ENCODE data around the gene SLC25A46. TPM values are rescaled to one million over a fixed set of nuclear protein-coding genes. Genes with fewer than 3 reads are reported as not detected.
A peak's percentile ranks its signal among the peaks of the same experiment; 100 is the strongest.
"Not testable (repeated sequence)": the region's sequence is repeated elsewhere in the genome, so short reads cannot be mapped to it uniquely, and the experiment has no call there.

SLC25A46 gene
- total RNA-seq = 32.9 TPM

- Histone ChIP-seq H3K27me3 (ENCODE audit: control insufficient read depth in 3 of 3, insufficient read depth in 3 of 3, low read length in 3 of 3) (no peaks in the 10 kb centered on the region), H3K9ac (ENCODE audit: low read depth in 1 of 3, low read length in 3 of 3) (peak within 1 kb of the TSS; percentile 89 to 92 (median 91)), H3K27ac (ENCODE audit: low read depth, low read length) (peak within 1 kb of the TSS; percentile 90), H3K9me3 (ENCODE audit: control insufficient read depth in 3 of 3, low read length in 3 of 3) (no peaks in the 10 kb centered on the region), H3K4me1 (ENCODE audit: control insufficient read depth in 3 of 3, insufficient read depth in 3 of 3, low read length in 3 of 3) (peaks cover 6 to 20% (median 11%) of the 10 kb centered on the region in 3 donors), H3K4me3 (ENCODE audit: low read length in 3 of 3) (peak within 1 kb of the TSS; percentile 78 to 98 (median 97)), H3K36me3 (ENCODE audit: control insufficient read depth in 3 of 3, insufficient read depth in 3 of 3, low read length in 3 of 3) (no peaks in the 10 kb centered on the region)
Measured at GRCh38 chr5:110738812-110739651, at the start of gene SLC25A46. Gene SLC25A46 (plus strand): TSS chr5:110739007. CDS start chr5:110739120, 113 bp downstream.

GRCh38 chr5:110690587-110690986, 48.2 kb upstream of the SLC25A46 start:
- H3K36me3 ChIP-seq (ENCODE audit: control insufficient read depth in 3 of 3, insufficient read depth in 3 of 3, low read length in 3 of 3); H3K9me3 ChIP-seq (ENCODE audit: control insufficient read depth in 3 of 3, low read length in 3 of 3); H3K27ac ChIP-seq (ENCODE audit: low read depth, low read length); H3K4me1 ChIP-seq (ENCODE audit: control insufficient read depth in 3 of 3, insufficient read depth in 3 of 3, low read length in 3 of 3); H3K9ac ChIP-seq (ENCODE audit: low read depth in 1 of 3, low read length in 3 of 3); H3K27me3 ChIP-seq (ENCODE audit: control insufficient read depth in 3 of 3, insufficient read depth in 3 of 3, low read length in 3 of 3); H3K4me3 ChIP-seq (ENCODE audit: low read length in 3 of 3): not testable (repeated sequence)

GRCh38 chr5:110692669-110693068, 46.1 kb upstream of the SLC25A46 start:
- H3K9ac ChIP-seq (ENCODE audit: low read depth in 1 of 3, low read length in 3 of 3) = not testable (repeated sequence)

GRCh38 chr5:110702300-110702699, 36.5 kb upstream of the SLC25A46 start:
- H3K36me3 ChIP-seq (ENCODE audit: control insufficient read depth in 3 of 3, insufficient read depth in 3 of 3, low read length in 3 of 3) = no peaks in the 10 kb centered on the region
- no peak overlapping the region for H3K4me3 ChIP-seq (ENCODE audit: low read length in 3 of 3)
- no peak overlapping the region for H3K9ac ChIP-seq (ENCODE audit: low read depth in 1 of 3, low read length in 3 of 3)
- no peaks in the 10 kb centered on the region for H3K4me1 ChIP-seq (ENCODE audit: control insufficient read depth in 3 of 3, insufficient read depth in 3 of 3, low read length in 3 of 3)
- no peaks in the 10 kb centered on the region for H3K27me3 ChIP-seq (ENCODE audit: control insufficient read depth in 3 of 3, insufficient read depth in 3 of 3, low read length in 3 of 3)
- no peak overlapping the region for H3K27ac ChIP-seq (ENCODE audit: low read depth, low read length)
- no peaks in the 10 kb centered on the region for H3K9me3 ChIP-seq (ENCODE audit: control insufficient read depth in 3 of 3, low read length in 3 of 3)

More at GRCh38 chr5:110692669-110693068, 46.1 kb upstream of the SLC25A46 start:
- not testable (repeated sequence) for H3K9me3 ChIP-seq (ENCODE audit: control insufficient read depth in 3 of 3, low read length in 3 of 3); H3K4me3 ChIP-seq (ENCODE audit: low read length in 3 of 3); H3K27ac ChIP-seq (ENCODE audit: low read depth, low read length); H3K36me3 ChIP-seq (ENCODE audit: control insufficient read depth in 3 of 3, insufficient read depth in 3 of 3, low read length in 3 of 3); H3K27me3 ChIP-seq (ENCODE audit: control insufficient read depth in 3 of 3, insufficient read depth in 3 of 3, low read length in 3 of 3); H3K4me1 ChIP-seq (ENCODE audit: control insufficient read depth in 3 of 3, insufficient read depth in 3 of 3, low read length in 3 of 3)

- Histone ChIP-seq H3K27me3 (ENCODE audit: control insufficient read depth in 3 of 3, insufficient read depth in 3 of 3, low read length in 3 of 3) (no peaks in the 10 kb centered on the region), H3K9ac (ENCODE audit: low read depth in 1 of 3, low read length in 3 of 3) (no peak overlapping the region), H3K36me3 (ENCODE audit: control insufficient read depth in 3 of 3, insufficient read depth in 3 of 3, low read length in 3 of 3) (no peaks in the 10 kb centered on the region), H3K27ac (ENCODE audit: low read depth, low read length) (no peak overlapping the region), H3K4me1 (ENCODE audit: control insufficient read depth in 3 of 3, insufficient read depth in 3 of 3, low read length in 3 of 3) (no peaks in the 10 kb centered on the region), H3K9me3 (ENCODE audit: control insufficient read depth in 3 of 3, low read length in 3 of 3) (no peaks in the 10 kb centered on the region), H3K4me3 (ENCODE audit: low read length in 3 of 3) (no peak overlapping the region)
Measured at GRCh38 chr5:110702704-110703103, 36.1 kb upstream of the SLC25A46 start.

GRCh38 chr5:110703481-110703880, 35.3 kb upstream of the SLC25A46 start:
- Histone ChIP-seq H3K4me3 (ENCODE audit: low read length in 3 of 3) (no peak overlapping the region), H3K27me3 (ENCODE audit: control insufficient read depth in 3 of 3, insufficient read depth in 3 of 3, low read length in 3 of 3) (no peaks in the 10 kb centered on the region), H3K27ac (ENCODE audit: low read depth, low read length) (no peak overlapping the region), H3K36me3 (ENCODE audit: control insufficient read depth in 3 of 3, insufficient read depth in 3 of 3, low read length in 3 of 3) (no peaks in the 10 kb centered on the region), H3K9me3 (ENCODE audit: control insufficient read depth in 3 of 3, low read length in 3 of 3) (no peaks in the 10 kb centered on the region), H3K9ac (ENCODE audit: low read depth in 1 of 3, low read length in 3 of 3) (no peak overlapping the region), H3K4me1 (ENCODE audit: control insufficient read depth in 3 of 3, insufficient read depth in 3 of 3, low read length in 3 of 3) (no peaks in the 10 kb centered on the region)

GRCh38 chr5:110705349-110705748, 33.5 kb upstream of the SLC25A46 start:
- H3K27me3 ChIP-seq (ENCODE audit: control insufficient read depth in 3 of 3, insufficient read depth in 3 of 3, low read length in 3 of 3) = no peaks in the 10 kb centered on the region
- H3K4me1 ChIP-seq (ENCODE audit: control insufficient read depth in 3 of 3, insufficient read depth in 3 of 3, low read length in 3 of 3) = no peaks in the 10 kb centered on the region
- H3K9ac ChIP-seq (ENCODE audit: low read depth in 1 of 3, low read length in 3 of 3) = no peak overlapping the region
- H3K36me3 ChIP-seq (ENCODE audit: control insufficient read depth in 3 of 3, insufficient read depth in 3 of 3, low read length in 3 of 3) = no peaks in the 10 kb centered on the region
- no peak overlapping the region for H3K27ac ChIP-seq (ENCODE audit: low read depth, low read length)
- no peaks in the 10 kb centered on the region for H3K9me3 ChIP-seq (ENCODE audit: control insufficient read depth in 3 of 3, low read length in 3 of 3)
- H3K4me3 ChIP-seq (ENCODE audit: low read length in 3 of 3) = no peak overlapping the region

GRCh38 chr5:110707260-110707844, 31.5 kb upstream of the SLC25A46 start:
- Histone ChIP-seq H3K4me1 (ENCODE audit: control insufficient read depth in 3 of 3, insufficient read depth in 3 of 3, low read length in 3 of 3) (no peaks in the 10 kb centered on the region), H3K9me3 (ENCODE audit: control insufficient read depth in 3 of 3, low read length in 3 of 3) (no peaks in the 10 kb centered on the region), H3K27ac (ENCODE audit: low read depth, low read length) (no peak overlapping the region), H3K36me3 (ENCODE audit: control insufficient read depth in 3 of 3, insufficient read depth in 3 of 3, low read length in 3 of 3) (no peaks in the 10 kb centered on the region), H3K27me3 (ENCODE audit: control insufficient read depth in 3 of 3, insufficient read depth in 3 of 3, low read length in 3 of 3) (no peaks in the 10 kb centered on the region), H3K9ac (ENCODE audit: low read depth in 1 of 3, low read length in 3 of 3) (no peak overlapping the region), H3K4me3 (ENCODE audit: low read length in 3 of 3) (no peak overlapping the region)

GRCh38 chr5:110716247-110717245, 22.3 kb upstream of the SLC25A46 start:
- H3K36me3 ChIP-seq (ENCODE audit: control insufficient read depth in 3 of 3, insufficient read depth in 3 of 3, low read length in 3 of 3) = no peaks in the 10 kb centered on the region
- H3K27ac ChIP-seq (ENCODE audit: low read depth, low read length) = no peak overlapping the region
- H3K9ac ChIP-seq (ENCODE audit: low read depth in 1 of 3, low read length in 3 of 3) = no peak overlapping the region
- no peaks in the 10 kb centered on the region for H3K27me3 ChIP-seq (ENCODE audit: control insufficient read depth in 3 of 3, insufficient read depth in 3 of 3, low read length in 3 of 3)
- no peaks in the 10 kb centered on the region for H3K4me1 ChIP-seq (ENCODE audit: control insufficient read depth in 3 of 3, insufficient read depth in 3 of 3, low read length in 3 of 3)
- H3K9me3 ChIP-seq (ENCODE audit: control insufficient read depth in 3 of 3, low read length in 3 of 3) = no peaks in the 10 kb centered on the region
- H3K4me3 ChIP-seq (ENCODE audit: low read length in 3 of 3) = no peak overlapping the region
